GM10266 (cell line): ENCODE measurements around the gene PIAS3.

ENCODE experiments used
- DNase-seq: peaks from one replicate; pipeline ENCODE4 v3.0.0; 2012; ENCODE audit errors: extremely low spot score
- TF ChIP-seq, protein P1 (sequence below): IDR thresholded peaks from 2 replicates; pipeline ENCODE4 v1.5.1; 2012; ENCODE audit warnings: mild to moderate bottlenecking, low read depth; ENCODE audit not compliant: control insufficient read depth, insufficient read depth; ENCODE audit errors: missing control alignments

PIAS3 gene

DNA sequence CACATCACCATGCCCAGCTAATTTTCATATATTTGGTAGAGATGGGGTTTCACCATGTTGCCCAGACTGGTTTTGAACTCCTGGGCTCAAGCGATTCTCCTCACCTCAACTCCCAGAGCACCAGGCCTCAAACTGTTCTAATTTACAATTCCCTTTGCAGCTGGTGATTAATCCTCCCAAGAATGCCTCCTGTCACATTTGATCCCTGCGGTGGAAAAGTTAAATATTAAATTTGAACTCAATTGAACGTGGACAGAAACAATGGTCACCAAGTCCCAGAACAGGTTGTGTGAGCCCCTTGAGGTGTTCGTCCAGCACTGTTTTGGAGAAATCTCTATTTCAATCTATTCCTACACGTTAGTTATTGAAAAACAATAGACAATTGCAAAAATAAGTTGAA, 28.8 kb upstream of the PIAS3 start:
- no peak for DNase-seq

DNA sequence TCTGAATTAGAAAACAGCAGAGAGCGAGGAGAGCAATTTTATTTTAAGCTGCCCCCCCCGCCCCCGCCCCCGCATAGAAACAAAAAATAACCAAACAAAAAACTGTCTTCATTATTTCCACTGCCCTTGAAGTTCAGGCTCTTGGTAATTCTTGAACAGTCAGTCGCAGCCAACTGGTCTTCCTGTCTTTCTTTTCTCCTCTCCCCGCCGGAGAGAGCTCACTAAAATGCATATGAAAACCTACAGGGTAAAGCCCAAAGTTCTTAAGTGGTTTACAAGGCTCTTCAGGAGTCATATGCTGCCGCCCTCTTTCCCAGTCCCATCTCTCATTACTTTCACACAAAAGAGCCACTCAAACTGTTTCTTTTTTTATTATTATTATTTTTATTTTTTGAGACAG, 27.9 kb upstream of the PIAS3 start:
- DNase-seq, result no peak
- TF ChIP-seq, protein P1, sequence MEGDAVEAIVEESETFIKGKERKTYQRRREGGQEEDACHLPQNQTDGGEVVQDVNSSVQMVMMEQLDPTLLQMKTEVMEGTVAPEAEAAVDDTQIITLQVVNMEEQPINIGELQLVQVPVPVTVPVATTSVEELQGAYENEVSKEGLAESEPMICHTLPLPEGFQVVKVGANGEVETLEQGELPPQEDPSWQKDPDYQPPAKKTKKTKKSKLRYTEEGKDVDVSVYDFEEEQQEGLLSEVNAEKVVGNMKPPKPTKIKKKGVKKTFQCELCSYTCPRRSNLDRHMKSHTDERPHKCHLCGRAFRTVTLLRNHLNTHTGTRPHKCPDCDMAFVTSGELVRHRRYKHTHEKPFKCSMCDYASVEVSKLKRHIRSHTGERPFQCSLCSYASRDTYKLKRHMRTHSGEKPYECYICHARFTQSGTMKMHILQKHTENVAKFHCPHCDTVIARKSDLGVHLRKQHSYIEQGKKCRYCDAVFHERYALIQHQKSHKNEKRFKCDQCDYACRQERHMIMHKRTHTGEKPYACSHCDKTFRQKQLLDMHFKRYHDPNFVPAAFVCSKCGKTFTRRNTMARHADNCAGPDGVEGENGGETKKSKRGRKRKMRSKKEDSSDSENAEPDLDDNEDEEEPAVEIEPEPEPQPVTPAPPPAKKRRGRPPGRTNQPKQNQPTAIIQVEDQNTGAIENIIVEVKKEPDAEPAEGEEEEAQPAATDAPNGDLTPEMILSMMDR, result no peak

More for the DNA sequence above, 28.8 kb upstream of the PIAS3 start:
- TF ChIP-seq, protein P1, result no peak

DNA sequence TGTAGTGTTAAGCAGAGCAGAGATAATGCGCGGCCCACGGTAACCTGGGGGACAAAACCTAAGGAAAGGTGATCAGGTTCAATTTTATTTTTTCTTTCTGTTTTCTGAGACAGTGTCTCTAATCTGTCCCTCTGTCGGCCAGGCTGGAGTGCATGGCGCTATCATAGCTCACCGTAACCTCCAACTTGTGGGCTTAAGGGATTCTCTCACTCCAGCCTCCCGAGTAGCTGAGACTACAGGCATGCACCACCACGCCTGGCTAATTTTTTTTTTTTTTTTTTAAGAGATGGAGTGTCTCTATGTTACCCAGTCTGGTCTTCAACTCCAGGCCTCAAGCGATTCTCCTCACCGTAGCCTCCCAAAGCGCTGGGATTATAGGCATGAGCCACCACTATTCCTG, 27.5 kb upstream of the PIAS3 start:
- TF ChIP-seq, protein P1, result no peak
- DNase-seq, result no peak

DNA sequence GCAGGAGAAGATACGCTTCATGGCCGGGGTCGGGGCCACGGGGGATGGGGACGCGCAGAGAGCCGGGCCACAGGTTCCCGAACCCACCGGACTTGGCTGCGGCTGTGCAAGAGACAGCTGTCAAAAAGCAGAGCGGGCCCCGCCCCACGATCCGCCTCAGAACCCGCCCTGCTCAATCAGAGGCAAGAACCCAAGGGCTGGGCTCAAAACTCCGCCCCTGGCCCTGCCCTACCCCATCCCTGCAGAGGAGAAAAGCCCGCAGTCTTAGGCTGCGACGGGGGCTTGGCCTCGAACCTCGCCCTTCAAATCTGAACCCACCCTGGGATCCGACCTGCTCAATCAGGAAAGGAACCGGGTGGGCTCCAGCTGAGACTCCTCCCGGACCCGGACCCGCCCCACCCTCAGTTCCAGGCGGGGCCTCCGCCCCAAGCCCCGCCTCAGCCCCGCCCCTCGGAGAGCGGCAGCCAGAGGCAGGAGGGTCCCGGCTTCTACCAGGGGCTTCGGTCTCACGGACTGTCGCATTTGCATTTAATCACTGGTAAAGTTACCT, 26.9 kb upstream of the PIAS3 start, which contains the start of gene ANKRD35:
Gene ANKRD35 (minus strand): TSS at position 129 of the 550 bp plus-strand sequence. CDS start 108 bp downstream, at position 21.
- TF ChIP-seq, protein P1, result no peak
- peak; percentile 91 for DNase-seq

DNA sequence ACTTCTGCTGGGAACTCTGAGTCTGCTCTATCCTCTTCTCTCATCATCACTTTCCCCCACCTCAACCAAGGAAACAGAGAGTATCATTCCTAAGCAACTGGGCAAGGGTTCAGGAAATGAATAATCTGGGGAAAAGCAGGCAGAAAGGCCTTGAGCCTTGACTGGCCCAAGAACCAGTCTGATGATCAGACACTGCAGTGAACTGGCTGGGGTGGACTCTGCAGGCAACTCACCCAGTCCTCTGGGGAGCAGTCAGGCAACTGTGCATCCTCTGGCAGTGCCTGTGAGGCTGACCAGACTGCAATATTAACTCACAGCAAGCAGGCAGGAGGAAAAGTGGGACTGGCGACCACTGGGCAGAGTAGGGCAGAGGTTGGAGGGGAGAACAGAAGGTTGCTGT, 25.8 kb upstream of the PIAS3 start:
- no peak for DNase-seq
- TF ChIP-seq, protein P1, result no peak

DNA sequence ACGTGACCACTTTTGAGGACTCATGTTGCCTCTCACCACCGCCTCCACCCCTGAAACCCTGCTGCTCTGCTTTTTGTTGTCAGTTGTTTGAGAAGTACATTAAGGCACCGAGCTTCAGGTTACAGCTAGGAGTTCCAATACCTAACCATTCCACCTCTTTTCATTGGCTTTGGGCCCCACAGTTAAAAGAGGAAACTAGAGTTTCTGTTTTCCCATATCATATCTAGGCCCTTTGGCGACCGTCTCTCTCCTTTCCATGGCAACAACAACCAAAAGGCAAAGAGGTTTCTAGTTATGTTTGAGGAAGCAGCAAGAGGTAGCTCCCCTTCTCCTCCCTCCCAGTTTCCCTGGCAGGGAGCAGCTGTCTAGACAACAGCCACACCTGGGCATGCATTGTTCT, 20.9 kb upstream of the PIAS3 start:
- DNase-seq, result no peak
- TF ChIP-seq, protein P1, result no peak

DNA sequence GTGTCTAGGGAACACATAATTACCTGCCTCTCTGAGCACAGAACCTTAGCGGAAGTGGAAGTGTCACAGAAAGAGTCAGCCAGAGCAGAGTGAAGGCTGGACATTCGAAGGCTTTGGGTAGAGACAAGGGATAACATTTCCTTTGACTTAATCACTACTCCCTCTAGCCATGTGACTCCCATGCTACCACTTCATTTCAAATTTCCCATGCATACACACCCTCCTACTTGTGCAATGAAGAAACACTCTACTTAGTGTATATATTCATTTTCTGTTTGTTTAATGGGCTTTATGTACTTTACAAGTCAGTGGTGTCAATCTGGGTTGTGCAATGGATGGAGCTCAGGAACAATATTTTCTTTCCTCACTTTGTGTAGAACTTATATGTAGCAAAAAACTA, 19.8 kb upstream of the PIAS3 start:
- TF ChIP-seq, protein P1, result no peak
- no peak for DNase-seq
